Cardiac muscle cell (in vitro differentiated cells and primary cell): Measurements from ENCODE around the gene EDEM3. TPM values are rescaled to one million over a fixed set of nuclear protein-coding genes. Genes with fewer than 3 reads are reported as not detected.
"Not testable (repeated sequence)": the region's sequence is repeated elsewhere in the genome, so short reads cannot be mapped to it uniquely, and the experiment has no call there.

Source experiments
- DNase-seq, 2 donors: peaks; one replicate each; pipeline versions ENCODE4 v3.0.0 to v3.0.0-alpha.2; 2010 to 2017; ENCODE audit warnings: low read depth in 1 of 2, low spot score in 1 of 2
- H3K27ac ChIP-seq: fragments of 200-600 bp; sonication (generic); 2 replicates; pipeline ENCODE4 v1.5.1; 2016
- H3K27me3 ChIP-seq: fragments of 200-600 bp; sonication (generic); 2 replicates; pipeline ENCODE4 v1.6.0; 2016; ENCODE audit warnings: control low read depth
- H3K36me3 ChIP-seq: fragments of 200-600 bp; sonication (generic); 2 replicates; pipeline ENCODE4 v1.5.1; 2016; ENCODE audit warnings: control low read depth
- H3K4me1 ChIP-seq: fragments of 200-600 bp; sonication (generic); 2 replicates; pipeline ENCODE4 v1.8.1; 2017; ENCODE audit warnings: low read depth, mild to moderate bottlenecking, mixed run types
- H3K4me3 ChIP-seq: fragments of 200-600 bp; sonication (generic); 2 replicates; pipeline ENCODE4 v1.5.1; 2016; ENCODE audit warnings: mild to moderate bottlenecking
- H3K9me3 ChIP-seq: fragments of 200-600 bp; sonication (generic); 2 replicates; pipeline ENCODE4 v1.5.1; 2017; ENCODE audit warnings: low read depth, mild to moderate bottlenecking, control low read depth
- CTCF ChIP-seq: IDR thresholded peaks from 2 replicates; pipeline ENCODE4 v1.5.1; 2012; ENCODE audit warnings: low read depth, mild to moderate bottlenecking, low read length
- polyA plus RNA-seq: library from polyadenylated mRNA; unstranded; fragments of >200 nt; fragmentation: Nextera tagmentation; extraction: Ambion mirVana; gene quantifications from 2 replicates; pipeline ENCODE4 v1.2.1, GENCODE V29; 2016
- total RNA-seq: library from RNA; depleted of rRNA; stranded (reverse); fragments of >200 nt; gene quantifications from 2 replicates; pipeline ENCODE4 v1.2.3, GENCODE V29; 2016

EDEM3 gene
- total and polyA plus RNA-seq, 2 experiments from 2014 or later, result 14.6 to 26.1 TPM

- no peaks in the 10 kb centered on the region for H3K36me3 ChIP-seq
- no peak overlapping the region for H3K4me3 ChIP-seq
- no peaks in the 10 kb centered on the region for H3K27me3 ChIP-seq
- no peak for DNase-seq
- no peak overlapping the region for H3K27ac ChIP-seq
- no peaks in the 10 kb centered on the region for H3K4me1 ChIP-seq
- no peaks in the 10 kb centered on the region for H3K9me3 ChIP-seq
- TF ChIP-seq CTCF, result no peak
Measured at GRCh38 chr1:184769241-184769640, 14.6 kb upstream of the EDEM3 start.

- DNase-seq, result no peak
Measured at GRCh38 chr1:184768467-184768866, 13.8 kb upstream of the EDEM3 start.

GRCh38 chr1:184767591-184767990 lies 12.9 kb upstream of the EDEM3 start:
- no peaks in the 10 kb centered on the region for H3K27me3 ChIP-seq
- no peaks in the 10 kb centered on the region for H3K4me1 ChIP-seq
- no peak for DNase-seq
- no peak for TF ChIP-seq CTCF
- H3K27ac ChIP-seq, result no peak overlapping the region
- H3K36me3 ChIP-seq, result no peaks in the 10 kb centered on the region
- no peaks in the 10 kb centered on the region for H3K9me3 ChIP-seq
- no peak overlapping the region for H3K4me3 ChIP-seq

More at GRCh38 chr1:184768467-184768866, 13.8 kb upstream of the EDEM3 start:
- no peaks in the 10 kb centered on the region for H3K9me3 ChIP-seq
- no peak overlapping the region for H3K4me3 ChIP-seq
- no peaks in the 10 kb centered on the region for H3K4me1 ChIP-seq
- H3K27me3 ChIP-seq, result no peaks in the 10 kb centered on the region
- H3K27ac ChIP-seq, result no peak overlapping the region
- TF ChIP-seq CTCF, result no peak
- no peaks in the 10 kb centered on the region for H3K36me3 ChIP-seq

- Histone ChIP-seq H3K36me3 (no peaks in the 10 kb centered on the region), H3K4me1 (no peaks in the 10 kb centered on the region), H3K9me3 (no peaks in the 10 kb centered on the region), H3K27ac (no peak overlapping the region), H3K27me3 (no peaks in the 10 kb centered on the region), H3K4me3 (no peak overlapping the region)
- no peak for TF ChIP-seq CTCF
- no peak for DNase-seq
Measured at GRCh38 chr1:184764483-184764882, 9.8 kb upstream of the EDEM3 start.

GRCh38 chr1:184763520-184763919 lies 8.9 kb upstream of the EDEM3 start:
- not testable (repeated sequence) for H3K27me3 ChIP-seq, H3K4me3 ChIP-seq, DNase-seq, H3K4me1 ChIP-seq, H3K27ac ChIP-seq, H3K9me3 ChIP-seq, H3K36me3 ChIP-seq

- Histone ChIP-seq H3K27me3 (no peaks in the 10 kb centered on the region), H3K36me3 (no peaks in the 10 kb centered on the region), H3K4me3 (no peak overlapping the region), H3K4me1 (no peaks in the 10 kb centered on the region), H3K27ac (no peak overlapping the region), H3K9me3 (no peaks in the 10 kb centered on the region)
- no peak for TF ChIP-seq CTCF
- DNase-seq, result no peak
Measured at GRCh38 chr1:184761969-184762485, 7.4 kb upstream of the EDEM3 start.
